PFSK-1 (cell line): ENCODE measurements around the gene CALML6.

Experiments
- FOXP2 ChIP-seq: optimal IDR thresholded peaks from 2 replicates; pipeline ENCODE3; 2011; ENCODE audit warnings: borderline replicate concordance, control low read depth, inconsistent platforms; ENCODE audit not compliant: insufficient read depth; ENCODE audit errors: extremely low read length, extremely low read depth
- POLR2AphosphoS5 ChIP-seq: IDR thresholded peaks from 2 replicates; pipeline ENCODE4 v1.6.1; 2012; ENCODE audit warnings: low read depth, mild to moderate bottlenecking, control low read depth, low read length, moderate library complexity
- REST ChIP-seq, 2 experiments: IDR thresholded peaks; 2 replicates each; pipeline versions ENCODE4 v1.6.1 to v1.8.0; 2011 to 2012; ENCODE audit warnings: low read depth in 2 of 2, low read length in 2 of 2, control low read depth in 1 of 2, inconsistent platforms in 1 of 2, mild to moderate bottlenecking in 1 of 2, moderate library complexity in 1 of 2; ENCODE audit not compliant: insufficient read depth in 1 of 2
- SIN3A ChIP-seq: IDR thresholded peaks from 2 replicates; pipeline ENCODE4 v1.6.1; 2012; ENCODE audit warnings: mild to moderate bottlenecking, low read length, moderate library complexity, borderline replicate concordance; ENCODE audit not compliant: insufficient read depth
- TAF1 ChIP-seq: IDR thresholded peaks from 2 replicates; pipeline ENCODE4 v1.6.1; 2012; ENCODE audit warnings: low read length, control low read depth, borderline replicate concordance; ENCODE audit not compliant: insufficient read depth

CALML6 gene

DNA sequence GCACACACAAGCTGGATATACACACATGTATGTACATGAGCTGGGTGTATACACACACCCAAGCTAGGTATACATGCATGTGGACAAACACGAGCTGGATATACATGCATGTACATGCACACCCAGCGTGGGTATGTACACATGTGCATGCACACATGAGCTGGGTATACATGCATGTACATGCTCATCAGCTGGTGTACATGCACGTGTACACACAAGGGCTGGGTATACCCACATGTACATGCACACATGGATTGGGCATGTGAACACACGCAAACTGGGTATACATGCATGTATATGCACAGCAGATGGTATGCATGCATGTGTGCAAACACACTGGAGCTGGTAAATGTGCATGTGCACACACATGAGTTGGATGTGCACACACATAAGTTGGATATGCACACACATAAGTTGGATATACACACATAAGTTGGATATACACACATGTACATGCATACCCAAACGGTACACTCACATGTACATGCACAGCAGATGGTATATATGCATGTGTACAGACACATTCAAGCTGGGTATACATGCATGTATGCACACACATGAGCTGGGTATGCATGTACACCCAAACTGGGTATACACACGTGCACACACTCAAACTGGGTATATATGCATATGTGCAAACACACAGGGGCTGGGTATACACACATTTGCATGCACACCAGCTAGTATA lies 16.7 kb upstream of the CALML6 start:
- no peak for TF ChIP-seq FOXP2
- TF ChIP-seq TAF1, result no peak
- no peak for TF ChIP-seq REST (IDR thresholded peaks at IDR 0.05; ENCODE audit: insufficient read depth in 1 of 2, low read depth in 2 of 2, low read length in 2 of 2)
- no peak for TF ChIP-seq POLR2AphosphoS5
- no peak for TF ChIP-seq SIN3A

GRCh38 chr1:1899266-1899966 lies 15.6 kb upstream of the CALML6 start:
- no peak for TF ChIP-seq SIN3A

GRCh38 chr1:1899967-1900327 lies 15.1 kb upstream of the CALML6 start:
- TF ChIP-seq REST (IDR thresholded peaks at IDR 0.05; ENCODE audit: insufficient read depth in 1 of 2, low read depth in 2 of 2, low read length in 2 of 2), result no peak

DNA sequence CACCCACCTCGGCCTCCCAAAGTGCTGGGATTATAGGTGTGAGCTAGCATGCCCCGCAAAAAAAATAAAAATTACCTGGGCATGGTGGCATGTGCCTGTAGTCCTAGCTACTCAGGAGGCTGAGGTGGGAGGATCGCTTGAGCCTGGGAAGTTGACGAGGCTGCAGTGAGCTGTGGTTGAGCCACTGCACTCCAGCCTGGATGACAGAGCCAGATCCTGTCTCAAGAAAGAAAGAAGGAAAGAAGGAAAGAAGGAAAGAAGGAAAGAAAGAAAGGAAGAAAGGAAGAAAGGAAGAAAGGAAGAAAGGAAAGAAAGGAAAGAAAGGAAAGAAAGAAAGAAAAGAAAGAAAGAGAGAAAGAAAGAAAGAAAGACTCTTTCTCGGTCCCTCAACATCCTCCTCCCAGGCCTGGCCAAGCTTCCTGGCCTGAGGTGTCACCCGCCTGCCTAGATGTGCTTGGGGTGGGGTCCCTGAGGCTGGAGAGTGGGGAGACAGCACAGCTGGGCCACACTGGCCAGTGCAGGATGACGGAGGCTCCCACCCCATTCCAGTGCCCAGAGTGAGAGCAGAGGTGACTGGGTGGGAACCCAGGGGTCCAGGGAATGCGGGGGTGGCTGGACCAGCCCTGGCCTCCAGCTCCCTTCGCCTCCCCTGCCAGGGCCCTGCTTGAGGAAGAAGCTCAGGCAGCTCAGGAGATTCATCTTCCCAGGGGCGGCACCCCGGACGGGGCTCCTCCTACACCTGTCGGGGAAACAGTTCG lies 14.0 kb upstream of the CALML6 start:
- TF ChIP-seq REST (IDR thresholded peaks at IDR 0.05; ENCODE audit: insufficient read depth in 1 of 2, low read depth in 2 of 2, low read length in 2 of 2) (no peak), POLR2AphosphoS5 (no peak), FOXP2 (no peak), SIN3A (no peak), TAF1 (no peak)

- TF ChIP-seq TAF1, result no peak
Observed at GRCh38 chr1:1901641-1902294, 13.3 kb upstream of the CALML6 start.

DNA sequence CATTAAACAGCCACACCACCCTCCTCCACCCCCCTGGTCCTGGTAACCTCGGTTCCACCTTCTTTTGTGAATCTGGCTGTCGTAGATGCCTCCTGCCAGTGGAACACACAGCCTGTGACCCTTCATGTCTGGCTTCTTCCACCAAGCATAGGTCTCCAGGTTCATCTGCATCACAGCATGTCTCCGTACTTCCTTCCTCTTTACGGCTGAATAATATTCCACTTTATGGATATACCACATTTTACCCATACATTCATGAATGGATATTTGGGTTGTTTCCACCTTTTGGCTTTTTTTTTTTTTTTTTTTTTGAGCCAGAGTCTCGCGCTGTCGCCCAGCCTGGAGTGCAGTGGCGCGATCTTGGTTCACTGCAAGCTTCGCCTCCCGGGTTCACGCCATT lies 11.8 kb upstream of the CALML6 start:
- TF ChIP-seq TAF1, result no peak
